ENCODE results near the gene MAML2. TPM values are rescaled to one million over a fixed set of nuclear protein-coding genes. Genes with fewer than 3 reads are reported as not detected.

MAML2 gene
- total RNA-seq, 4 donors from 2014 or later: 4.7 to 21.7 (median 7.3) TPM

DNA sequence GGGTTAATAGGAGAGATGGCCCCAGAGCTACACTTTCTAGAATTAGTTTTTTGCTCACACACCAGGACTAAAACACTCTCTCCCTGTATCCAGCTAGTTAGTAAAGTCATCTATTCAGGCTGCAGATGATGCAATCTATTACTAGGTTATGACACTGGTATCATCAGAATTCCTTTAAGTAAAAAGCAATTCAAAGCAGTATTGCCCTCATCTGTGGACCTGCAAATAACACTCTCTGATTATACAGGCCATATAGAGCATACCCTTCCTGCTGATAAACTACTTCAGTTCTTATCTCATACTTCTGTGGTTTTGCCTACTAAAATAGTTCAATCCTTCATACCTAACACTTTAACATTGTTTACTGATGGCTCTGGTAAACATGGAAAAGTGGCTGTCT, 405.6 kb downstream of the MAML2 start:
- Histone ChIP-seq H3K27me3 (no peaks in the 10 kb centered on the region), H3K36me3 (no peaks in the 10 kb centered on the region), H3K4me3 (no peak overlapping the region), H3K27ac (no peak overlapping the region), H3K9me3 (peaks cover 0 to 3% (median 0%) of the 10 kb centered on the region in 3 donors), H3K4me1 (no peaks in the 10 kb centered on the region)
- no peak for DNase-seq
- TF ChIP-seq, protein P1, sequence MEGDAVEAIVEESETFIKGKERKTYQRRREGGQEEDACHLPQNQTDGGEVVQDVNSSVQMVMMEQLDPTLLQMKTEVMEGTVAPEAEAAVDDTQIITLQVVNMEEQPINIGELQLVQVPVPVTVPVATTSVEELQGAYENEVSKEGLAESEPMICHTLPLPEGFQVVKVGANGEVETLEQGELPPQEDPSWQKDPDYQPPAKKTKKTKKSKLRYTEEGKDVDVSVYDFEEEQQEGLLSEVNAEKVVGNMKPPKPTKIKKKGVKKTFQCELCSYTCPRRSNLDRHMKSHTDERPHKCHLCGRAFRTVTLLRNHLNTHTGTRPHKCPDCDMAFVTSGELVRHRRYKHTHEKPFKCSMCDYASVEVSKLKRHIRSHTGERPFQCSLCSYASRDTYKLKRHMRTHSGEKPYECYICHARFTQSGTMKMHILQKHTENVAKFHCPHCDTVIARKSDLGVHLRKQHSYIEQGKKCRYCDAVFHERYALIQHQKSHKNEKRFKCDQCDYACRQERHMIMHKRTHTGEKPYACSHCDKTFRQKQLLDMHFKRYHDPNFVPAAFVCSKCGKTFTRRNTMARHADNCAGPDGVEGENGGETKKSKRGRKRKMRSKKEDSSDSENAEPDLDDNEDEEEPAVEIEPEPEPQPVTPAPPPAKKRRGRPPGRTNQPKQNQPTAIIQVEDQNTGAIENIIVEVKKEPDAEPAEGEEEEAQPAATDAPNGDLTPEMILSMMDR (IDR thresholded peaks at IDR 0.05): no peak
- TF ChIP-seq POLR2A (IDR thresholded peaks at IDR 0.05): no peak
- intact Hi-C loops (cut with DNase I): no loop called here

DNA sequence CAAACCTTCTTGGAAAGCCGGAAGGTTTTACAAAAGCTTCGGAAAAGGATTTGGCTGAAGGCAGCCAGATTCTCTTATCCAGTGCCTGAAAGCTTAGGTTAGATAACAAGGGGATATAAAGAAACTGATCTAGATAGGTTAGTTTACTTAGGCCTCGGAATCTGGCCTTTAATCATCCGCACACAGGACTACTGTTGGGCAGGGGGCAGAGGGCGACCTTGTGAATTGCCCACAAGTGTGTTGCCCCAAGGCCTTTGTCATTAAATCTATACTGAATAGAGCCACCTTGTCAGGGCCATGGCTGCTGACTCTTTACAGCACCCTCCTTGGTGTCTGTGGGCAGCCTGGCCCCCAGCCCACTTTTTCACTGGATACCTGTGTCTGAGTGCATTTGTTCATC, 409.4 kb downstream of the MAML2 start:
- intact Hi-C loops (cut with DNase I): no loop called here
- no peak overlapping the region for H3K27ac ChIP-seq
- no peaks in the 10 kb centered on the region for H3K4me1 ChIP-seq
- no peaks in the 10 kb centered on the region for H3K36me3 ChIP-seq
- no peak overlapping the region for H3K4me3 ChIP-seq
- H3K27me3 ChIP-seq: no peaks in the 10 kb centered on the region
- TF ChIP-seq POLR2A (IDR thresholded peaks at IDR 0.05): no peak
- TF ChIP-seq, protein P1 (IDR thresholded peaks at IDR 0.05): no peak
- peaks cover 0 to 3% (median 2%) of the 10 kb centered on the region in 3 donors for H3K9me3 ChIP-seq
- DNase-seq: no peak
- 81 to 90% methylated on average over 4 to 5 of the region's 5 CpGs for WGBS, 2 donors

DNA sequence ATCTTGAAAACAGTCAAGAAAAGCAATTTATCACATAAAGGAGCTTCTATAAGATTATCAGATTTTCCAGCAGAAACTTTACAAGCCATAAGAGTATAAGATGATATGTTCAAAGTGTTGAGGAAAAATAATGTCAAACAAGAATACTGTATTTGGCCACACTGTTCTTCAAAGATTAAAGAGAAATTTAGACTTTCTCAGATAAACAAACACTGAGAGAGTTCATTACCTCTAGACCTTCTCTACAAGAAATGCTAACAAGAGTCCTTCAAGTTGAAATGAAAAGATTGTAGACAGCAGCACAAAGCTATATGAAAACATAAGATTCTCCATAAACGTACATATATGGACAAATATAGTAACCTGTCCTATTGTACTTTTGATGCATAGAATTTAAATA, 411.1 kb downstream of the MAML2 start:
- intact Hi-C loops (cut with DNase I): no loop called here
- DNase-seq: no peak
- TF ChIP-seq, protein P1 (IDR thresholded peaks at IDR 0.05): no peak
- no peak for TF ChIP-seq POLR2A (IDR thresholded peaks at IDR 0.05)

DNA sequence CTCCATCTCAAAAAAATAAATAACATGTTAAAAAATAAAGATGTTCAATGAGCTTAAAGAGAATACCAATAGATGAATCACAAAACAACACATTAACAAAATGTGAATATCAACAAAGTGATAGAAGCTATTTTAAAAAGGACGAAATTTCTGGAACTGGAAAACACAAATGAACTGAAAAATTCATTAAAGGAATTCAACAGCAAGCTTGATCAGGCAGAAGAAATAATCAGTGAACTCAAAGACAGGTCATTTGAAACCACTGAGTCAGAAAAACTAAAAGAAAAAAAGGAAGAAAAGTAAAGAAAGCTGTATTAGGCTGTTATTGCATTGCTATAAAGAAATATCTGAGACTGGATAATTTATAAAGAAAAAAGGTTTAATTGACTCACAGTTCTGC, 412.0 kb downstream of the MAML2 start:
- Histone ChIP-seq H3K27me3 (no peaks in the 10 kb centered on the region), H3K4me3 (no peak overlapping the region), H3K9me3 (peaks cover 0 to 2% (median 0%) of the 10 kb centered on the region in 3 donors), H3K4me1 (no peaks in the 10 kb centered on the region), H3K36me3 (no peaks in the 10 kb centered on the region), H3K27ac (no peak overlapping the region)
- no peak for DNase-seq
- TF ChIP-seq, protein P1 (IDR thresholded peaks at IDR 0.05): no peak
- no peak for TF ChIP-seq POLR2A (IDR thresholded peaks at IDR 0.05)
- 38 to 59% methylated on average over 1 of the region's 1 CpG for WGBS, 2 donors
- intact Hi-C loops (cut with DNase I): no loop called here

More for the DNA sequence above, 411.1 kb downstream of the MAML2 start:
- Histone ChIP-seq H3K27ac (no peak overlapping the region), H3K36me3 (no peaks in the 10 kb centered on the region), H3K4me3 (no peak overlapping the region), H3K4me1 (no peaks in the 10 kb centered on the region), H3K27me3 (no peaks in the 10 kb centered on the region), H3K9me3 (peaks cover 0 to 2% (median 0%) of the 10 kb centered on the region in 3 donors)
- WGBS, 2 donors: 61 to 72% methylated on average over 1 of the region's 1 CpG

DNA sequence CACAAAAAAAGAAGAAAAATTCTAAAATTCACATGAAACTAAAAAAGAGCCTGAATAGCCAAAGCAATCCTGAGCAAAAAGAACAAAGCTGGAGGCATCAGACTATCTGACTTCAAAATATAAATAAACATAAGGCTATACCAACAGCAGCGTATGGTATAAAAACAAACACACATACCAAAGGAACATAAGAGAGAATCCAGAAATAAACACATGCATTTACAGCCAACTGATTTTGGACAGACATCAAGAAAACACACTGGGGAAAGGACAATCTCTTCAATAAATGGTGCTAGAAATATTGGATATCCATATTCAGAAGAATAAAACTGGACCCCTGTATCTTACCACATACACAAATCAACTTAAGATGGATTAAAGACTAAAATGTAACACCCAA, 416.3 kb downstream of the MAML2 start:
- intact Hi-C loops (cut with DNase I): no loop called here
- H3K27me3 ChIP-seq: no peaks in the 10 kb centered on the region
- H3K27ac ChIP-seq: no peak overlapping the region
- WGBS, 2 donors: 73 to 87% methylated on average over 1 of the region's 1 CpG
- peaks cover 4 to 30% (median 10%) of the 10 kb centered on the region in 3 donors for H3K4me1 ChIP-seq
- H3K9me3 ChIP-seq: peaks cover 0 to 2% (median 0%) of the 10 kb centered on the region in 3 donors
- no peak overlapping the region for H3K4me3 ChIP-seq
- no peaks in the 10 kb centered on the region for H3K36me3 ChIP-seq
- no peak for TF ChIP-seq POLR2A (IDR thresholded peaks at IDR 0.05)
- TF ChIP-seq, protein P1 (IDR thresholded peaks at IDR 0.05): no peak
- no peak for DNase-seq

Small RNA genes within 50 kb of the gene (small RNA-seq; reads per million reads assigned to genes)
- 0 reads per million in 4 donors for gene MIR1260B

Other genes with a start within 250 kb of the MAML2 start
- gene CCDC82, start 46.7 kb upstream of the MAML2 start, total RNA-seq: 10 to 100 TPM in 2 of 4 donors, 1 to 10 TPM in 2; 8.8 to 18.7 (median 10.0) TPM
- 1 to 10 TPM; 4.3 to 6.1 (median 4.6) TPM for gene JRKL, start 46.8 kb upstream of the MAML2 start, total RNA-seq

Measured in esophagus squamous epithelium (tissue), 5 donors.